HepG2 (cell line): Measurements from ENCODE around the gene CENPB. TPM values are rescaled to one million over a fixed set of nuclear protein-coding genes. Genes with fewer than 3 reads are reported as not detected.

Experiments used
- AGO1 ChIP-seq: fragments of 200-400 bp; formaldehyde crosslinking; IDR thresholded peaks from 2 replicates; pipeline ENCODE4 v1.6.1; 2017; ENCODE audit warnings: mild to moderate bottlenecking, low read depth, low read length, moderate library complexity; ENCODE audit not compliant: poor library complexity, severe bottlenecking
- ATF2 ChIP-seq: sonication (generic); formaldehyde crosslinking; IDR thresholded peaks from 2 replicates; pipeline ENCODE4 v1.4.0; 2020; ENCODE audit warnings: missing genetic modification reagents
- ATF7-NPFF ChIP-seq: sonication (generic); formaldehyde crosslinking; IDR thresholded peaks from 2 replicates; pipeline ENCODE4 v1.8.1; 2023; ENCODE audit warnings: mild to moderate bottlenecking, low read depth, missing genetic modification reagents, moderate library complexity
- DPF2 ChIP-seq: sonication (generic); formaldehyde crosslinking; IDR thresholded peaks from 2 replicates; pipeline ENCODE4 v1.4.0; 2020; ENCODE audit warnings: mild to moderate bottlenecking, low read depth, missing genetic modification reagents, borderline replicate concordance
- ESRRA ChIP-seq: sonication (generic); formaldehyde crosslinking; IDR thresholded peaks from 2 replicates; pipeline ENCODE4 v1.5.1; 2020; ENCODE audit warnings: mild to moderate bottlenecking, low read depth, missing genetic modification reagents
- FLYWCH1 ChIP-seq: sonication (generic); formaldehyde crosslinking; IDR thresholded peaks from 2 replicates; pipeline ENCODE4 v1.8.1; 2023; ENCODE audit warnings: mild to moderate bottlenecking, missing genetic modification reagents
- GATAD1 ChIP-seq: IDR thresholded peaks from 2 replicates; pipeline ENCODE4 v1.6.1; 2016; ENCODE audit warnings: missing genetic modification reagents, missing compliant biosample characterization
- IKZF4 ChIP-seq: sonication (generic); formaldehyde crosslinking; IDR thresholded peaks from 2 replicates; pipeline ENCODE4 v1.5.1; 2020; ENCODE audit warnings: borderline replicate concordance, mild to moderate bottlenecking, low read depth, missing genetic modification reagents; ENCODE audit errors: not compliant biosample characterization
- KDM4B ChIP-seq: sonication (generic); formaldehyde crosslinking; IDR thresholded peaks from 2 replicates; pipeline ENCODE4 v1.4.0; 2020; ENCODE audit warnings: missing genetic modification reagents
- MAFG ChIP-seq: sonication (generic); formaldehyde crosslinking; IDR thresholded peaks from 2 replicates; pipeline ENCODE4 v1.5.1; 2020; ENCODE audit warnings: mild to moderate bottlenecking, missing genetic modification reagents
- MNT ChIP-seq: fragments of 450-650 bp; IDR thresholded peaks from 2 replicates; pipeline ENCODE4 v1.6.1; 2016
- ONECUT2 ChIP-seq: sonication (generic); formaldehyde crosslinking; IDR thresholded peaks from 2 replicates; pipeline ENCODE4 v1.4.0; 2020; ENCODE audit warnings: missing genetic modification reagents
- SMAD9 ChIP-seq: sonication (generic); formaldehyde crosslinking; IDR thresholded peaks from 2 replicates; pipeline ENCODE4 v1.5.1; 2020; ENCODE audit warnings: mild to moderate bottlenecking, missing genetic modification reagents
- TEF ChIP-seq: sonication (generic); formaldehyde crosslinking; IDR thresholded peaks from 2 replicates; pipeline ENCODE4 v1.5.0; 2020; ENCODE audit warnings: missing genetic modification reagents
- ZNF326 ChIP-seq: sonication (generic); formaldehyde crosslinking; IDR thresholded peaks from 2 replicates; pipeline ENCODE4 v1.4.0; 2020; ENCODE audit warnings: missing genetic modification reagents, borderline replicate concordance
- ZNF335 ChIP-seq: sonication (generic); formaldehyde crosslinking; IDR thresholded peaks from 2 replicates; pipeline ENCODE4 v1.4.0; 2020; ENCODE audit warnings: missing genetic modification reagents
- ZNF75D ChIP-seq: sonication (generic); formaldehyde crosslinking; IDR thresholded peaks from 2 replicates; pipeline ENCODE4 v1.8.1; 2023; ENCODE audit warnings: missing genetic modification reagents, mild to moderate bottlenecking, borderline replicate concordance
- ZNF790 ChIP-seq: sonication (generic); formaldehyde crosslinking; IDR thresholded peaks from 2 replicates; pipeline ENCODE4 v1.8.0; 2022; ENCODE audit warnings: missing genetic modification reagents, mild to moderate bottlenecking, borderline replicate concordance
- polyA plus RNA-seq, 8 experiments: library from polyadenylated mRNA; depleted of rRNA in 3 of 8; stranded (reverse) in 7 of 8; unstranded in 1 of 8; fragments of >200 nt; fragmentation: Illumina TruSeq in 4 of 8; extraction: Trizol in 4 of 8; gene quantifications; 2 replicates each; pipeline versions ENCODE4 v1.2.1 to v1.2.3, GENCODE V29; 2011 to 2016; ENCODE audit warnings: low read depth in 4 of 8, missing spikeins in 1 of 8, mixed read lengths in 1 of 8; ENCODE audit not compliant: insufficient read depth in 1 of 8
- total RNA-seq, 5 experiments: library from RNA; depleted of rRNA; stranded (reverse); fragments of >200 nt; fragmentation: Illumina TruSeq; extraction: Trizol; gene quantifications; 2 replicates each; pipeline ENCODE4 v1.2.3, GENCODE V29; 2016; ENCODE audit warnings: low read depth in 1 of 5
- TF ChIP-seq, protein P1 (sequence below): sonication (generic); formaldehyde crosslinking; conservative IDR thresholded peaks from 2 replicates; pipeline ENCODE4 v1.4.0; 2020; ENCODE audit warnings: mild to moderate bottlenecking, missing genetic modification reagents, moderate library complexity
- TF ChIP-seq, protein P2 (sequence below): sonication (generic); formaldehyde crosslinking; IDR thresholded peaks from 2 replicates; pipeline ENCODE4 v1.4.0; 2020; ENCODE audit warnings: missing genetic modification reagents, mild to moderate bottlenecking, borderline replicate concordance

Gene CENPB
- total and polyA plus RNA-seq, 2 of the 13 experiments (the other 11 are each of a cell fraction or from before 2014, with no cell fraction given): 10.4 to 54.5 TPM

- TF ChIP-seq MNT: peak; percentile 59; the same call in 1 of the 2 replicates
- no peak for TF ChIP-seq TEF
- TF ChIP-seq SMAD9 (CRISPR knock-in tag): no peak
- 0 out of 2 replicates have a peak, but pooled peaks have one; percentile 19 for TF ChIP-seq DPF2
- no peak for TF ChIP-seq ATF2 (CRISPR knock-in tag)
- TF ChIP-seq AGO1: no peak
- TF ChIP-seq GATAD1: no peak
- TF ChIP-seq IKZF4 (CRISPR knock-in tag): peak; percentile 44
- no peak for TF ChIP-seq ESRRA (CRISPR knock-in tag)
- no peak for TF ChIP-seq FLYWCH1 (CRISPR knock-in tag)
- TF ChIP-seq ATF7-NPFF: no peak
- no peak for TF ChIP-seq KDM4B (CRISPR knock-in tag)
- no peak for TF ChIP-seq ZNF790
- TF ChIP-seq MAFG (CRISPR knock-in tag): 0 out of 2 replicates have a peak, but pooled peaks have one; percentile 35
- TF ChIP-seq, protein P1, sequence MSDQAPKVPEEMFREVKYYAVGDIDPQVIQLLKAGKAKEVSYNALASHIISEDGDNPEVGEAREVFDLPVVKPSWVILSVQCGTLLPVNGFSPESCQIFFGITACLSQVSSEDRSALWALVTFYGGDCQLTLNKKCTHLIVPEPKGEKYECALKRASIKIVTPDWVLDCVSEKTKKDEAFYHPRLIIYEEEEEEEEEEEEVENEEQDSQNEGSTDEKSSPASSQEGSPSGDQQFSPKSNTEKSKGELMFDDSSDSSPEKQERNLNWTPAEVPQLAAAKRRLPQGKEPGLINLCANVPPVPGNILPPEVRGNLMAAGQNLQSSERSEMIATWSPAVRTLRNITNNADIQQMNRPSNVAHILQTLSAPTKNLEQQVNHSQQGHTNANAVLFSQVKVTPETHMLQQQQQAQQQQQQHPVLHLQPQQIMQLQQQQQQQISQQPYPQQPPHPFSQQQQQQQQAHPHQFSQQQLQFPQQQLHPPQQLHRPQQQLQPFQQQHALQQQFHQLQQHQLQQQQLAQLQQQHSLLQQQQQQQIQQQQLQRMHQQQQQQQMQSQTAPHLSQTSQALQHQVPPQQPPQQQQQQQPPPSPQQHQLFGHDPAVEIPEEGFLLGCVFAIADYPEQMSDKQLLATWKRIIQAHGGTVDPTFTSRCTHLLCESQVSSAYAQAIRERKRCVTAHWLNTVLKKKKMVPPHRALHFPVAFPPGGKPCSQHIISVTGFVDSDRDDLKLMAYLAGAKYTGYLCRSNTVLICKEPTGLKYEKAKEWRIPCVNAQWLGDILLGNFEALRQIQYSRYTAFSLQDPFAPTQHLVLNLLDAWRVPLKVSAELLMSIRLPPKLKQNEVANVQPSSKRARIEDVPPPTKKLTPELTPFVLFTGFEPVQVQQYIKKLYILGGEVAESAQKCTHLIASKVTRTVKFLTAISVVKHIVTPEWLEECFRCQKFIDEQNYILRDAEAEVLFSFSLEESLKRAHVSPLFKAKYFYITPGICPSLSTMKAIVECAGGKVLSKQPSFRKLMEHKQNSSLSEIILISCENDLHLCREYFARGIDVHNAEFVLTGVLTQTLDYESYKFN (CRISPR knock-in tag): no peak
- no peak for TF ChIP-seq ZNF326 (CRISPR knock-in tag)
- TF ChIP-seq, protein P2, sequence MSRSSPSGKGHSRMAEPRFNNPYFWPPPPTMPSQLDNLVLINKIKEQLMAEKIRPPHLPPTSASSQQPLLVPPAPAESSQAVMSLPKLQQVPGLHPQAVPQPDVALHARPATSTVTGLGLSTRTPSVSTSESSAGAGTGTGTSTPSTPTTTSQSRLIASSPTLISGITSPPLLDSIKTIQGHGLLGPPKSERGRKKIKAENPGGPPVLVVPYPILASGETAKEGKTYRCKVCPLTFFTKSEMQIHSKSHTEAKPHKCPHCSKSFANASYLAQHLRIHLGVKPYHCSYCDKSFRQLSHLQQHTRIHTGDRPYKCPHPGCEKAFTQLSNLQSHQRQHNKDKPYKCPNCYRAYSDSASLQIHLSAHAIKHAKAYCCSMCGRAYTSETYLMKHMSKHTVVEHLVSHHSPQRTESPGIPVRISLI (CRISPR knock-in tag): no peak
- no peak for TF ChIP-seq ZNF75D
- no peak for TF ChIP-seq ZNF335
- TF ChIP-seq ONECUT2 (CRISPR knock-in tag): no peak
Measured at GRCh38 chr20:3739054-3739925, 47.2 kb downstream of the CENPB start (continued).
